ENCODE measurements around the gene PLP1.

PLP1 gene

GRCh38 chrX:103791228-103791627, 14.6 kb downstream of the PLP1 start:
- no peak overlapping the region for H3K4me3 ChIP-seq (ENCODE audit: low read depth, low read length)
- no peak for TF ChIP-seq CTCF (IDR thresholded peaks at IDR 0.05; ENCODE audit: borderline replicate concordance, insufficient read depth, low read depth, low read length)

GRCh38 chrX:103791826-103792485, 15.3 kb downstream of the PLP1 start:
- TF ChIP-seq CTCF (IDR thresholded peaks at IDR 0.05; ENCODE audit: borderline replicate concordance, insufficient read depth, low read depth, low read length) = no peak
- H3K4me3 ChIP-seq (ENCODE audit: low read depth, low read length) = no peak overlapping the region

- H3K4me3 ChIP-seq (ENCODE audit: low read depth, low read length) = no peak overlapping the region
- TF ChIP-seq CTCF (IDR thresholded peaks at IDR 0.05; ENCODE audit: borderline replicate concordance, insufficient read depth, low read depth, low read length) = no peak
Observed at GRCh38 chrX:103792916-103793544, 16.4 kb downstream of the PLP1 start.

DNA sequence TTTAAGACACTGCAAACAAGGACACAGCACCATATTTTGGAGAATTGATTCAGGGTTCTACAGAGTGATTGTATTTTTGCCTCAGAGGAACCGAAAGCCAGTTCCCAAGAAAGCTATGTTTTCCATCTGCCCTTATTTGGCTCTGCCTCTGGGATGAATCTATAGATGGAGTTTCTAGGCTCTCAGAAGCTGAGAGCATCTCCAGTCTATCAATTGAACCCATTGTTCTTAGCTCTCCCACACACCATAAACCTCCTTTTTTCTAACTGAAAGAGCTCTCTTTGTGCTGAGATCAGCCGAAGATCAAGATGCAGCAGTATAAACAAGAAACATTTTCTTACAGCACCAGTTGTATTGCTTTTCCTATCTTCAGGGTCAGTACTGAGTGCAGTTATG, 16.9 kb downstream of the PLP1 start:
- no peak for TF ChIP-seq CTCF (IDR thresholded peaks at IDR 0.05; ENCODE audit: borderline replicate concordance, insufficient read depth, low read depth, low read length)
- no peak overlapping the region for H3K4me3 ChIP-seq (ENCODE audit: low read depth, low read length)

- no peak for TF ChIP-seq CTCF (IDR thresholded peaks at IDR 0.05; ENCODE audit: borderline replicate concordance, insufficient read depth, low read depth, low read length)
- no peak overlapping the region for H3K4me3 ChIP-seq (ENCODE audit: low read depth, low read length)
Observed at GRCh38 chrX:103794119-103794518, 17.5 kb downstream of the PLP1 start.

DNA sequence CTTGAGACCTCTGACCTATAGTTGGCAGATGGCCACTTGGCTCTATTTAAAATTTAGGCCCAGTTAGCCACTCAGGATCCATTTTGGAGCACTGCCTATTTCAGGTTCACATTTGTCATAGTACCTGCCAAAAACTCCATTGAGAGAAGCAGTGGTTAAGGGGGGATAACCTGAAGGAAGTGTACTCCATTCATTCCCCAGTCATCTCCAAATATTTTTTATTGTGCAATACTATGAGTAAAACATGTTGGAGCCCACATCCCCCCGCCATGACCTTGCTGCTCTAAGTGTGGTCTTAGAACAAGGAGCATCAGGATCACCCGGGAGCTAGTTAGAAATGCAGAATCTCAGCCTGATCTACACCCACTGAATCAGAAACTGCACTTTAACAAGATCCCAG, 21.1 kb downstream of the PLP1 start:
- H3K4me3 ChIP-seq (ENCODE audit: low read depth, low read length) = no peak overlapping the region
- no peak for TF ChIP-seq CTCF (IDR thresholded peaks at IDR 0.05; ENCODE audit: borderline replicate concordance, insufficient read depth, low read depth, low read length)

- no peak for TF ChIP-seq CTCF (IDR thresholded peaks at IDR 0.05; ENCODE audit: borderline replicate concordance, insufficient read depth, low read depth, low read length)
- no peak overlapping the region for H3K4me3 ChIP-seq (ENCODE audit: low read depth, low read length)
Observed at GRCh38 chrX:103800318-103800717, 23.7 kb downstream of the PLP1 start.

Measured in GM12875 (cell line).